HuH-7 (cell line): ENCODE data around the gene TRO.

Experiments
- DNase-seq: peaks from one replicate; pipeline ENCODE4 v3.0.0; 2011; ENCODE audit warnings: low spot score

Gene TRO

GRCh38 chrX:54920610-54921426, at the start of gene TRO:
TRO (plus strand) TSS chrX:54920824; CDS start chrX:54922247, 1,423 bp downstream.
- DNase-seq: no peak

- no peak for DNase-seq
Measured at GRCh38 chrX:54885740-54886139, 34.9 kb upstream of the TRO start.

GRCh38 chrX:54891573-54891972, 29.1 kb upstream of the TRO start:
- no peak for DNase-seq

- no peak for DNase-seq
Measured at GRCh38 chrX:54894159-54894558, 26.5 kb upstream of the TRO start.

GRCh38 chrX:54909941-54910340, 10.7 kb upstream of the TRO start:
- no peak for DNase-seq

GRCh38 chrX:54921427-54922021, 900 bp downstream of the TRO start:
- DNase-seq: no peak

- no peak for DNase-seq
Measured at GRCh38 chrX:54922547-54922946, 1.9 kb downstream of the TRO start.

- no peak for DNase-seq
Measured at GRCh38 chrX:54923376-54923775, 2.8 kb downstream of the TRO start.

- DNase-seq: no peak
Measured at GRCh38 chrX:54926978-54927377, 6.4 kb downstream of the TRO start.

- DNase-seq: no peak
Measured at GRCh38 chrX:54928876-54929275, 8.3 kb downstream of the TRO start.

- no peak for DNase-seq
Measured at GRCh38 chrX:54930291-54931049, 9.8 kb downstream of the TRO start.

- no peak for DNase-seq
Measured at GRCh38 chrX:54931107-54931506, 10.5 kb downstream of the TRO start.

- no peak for DNase-seq
Measured at GRCh38 chrX:54933150-54933826, 12.7 kb downstream of the TRO start.

- no peak for DNase-seq
Measured at GRCh38 chrX:54934058-54934457, 13.4 kb downstream of the TRO start.

GRCh38 chrX:54934890-54935289, 14.3 kb downstream of the TRO start:
- DNase-seq: no peak

GRCh38 chrX:54935306-54935705, 14.7 kb downstream of the TRO start:
- DNase-seq: no peak

GRCh38 chrX:54937416-54937815, 16.8 kb downstream of the TRO start:
- DNase-seq: no peak

- DNase-seq: no peak
Measured at GRCh38 chrX:54944816-54945215, 24.2 kb downstream of the TRO start.

GRCh38 chrX:54945224-54945623, 24.6 kb downstream of the TRO start:
- DNase-seq: no peak

- no peak for DNase-seq
Measured at GRCh38 chrX:54950730-54951375, 30.2 kb downstream of the TRO start.

- DNase-seq: no peak
Measured at GRCh38 chrX:54961750-54962149, 41.1 kb downstream of the TRO start.
